KMS-11 (cell line): ENCODE results near the gene CPT1B.

Experiments
- H2AFZ ChIP-seq: fragments of 200-600 bp; sonication (generic); 2 replicates; pipeline ENCODE4 v1.6.1; 2016; ENCODE audit warnings: antibody characterized with exemption, mixed run types, low read depth
- H3K27ac ChIP-seq: fragments of 200-600 bp; sonication (generic); 2 replicates; pipeline ENCODE4 v1.6.1; 2016; ENCODE audit warnings: mild to moderate bottlenecking, mixed run types
- H3K27me3 ChIP-seq: fragments of 200-600 bp; sonication (generic); 2 replicates; pipeline ENCODE4 v1.6.1; 2017; ENCODE audit warnings: mild to moderate bottlenecking, low read depth, mixed run types, moderate library complexity; ENCODE audit not compliant: insufficient read depth
- H3K36me3 ChIP-seq: fragments of 200-600 bp; sonication (generic); 2 replicates; pipeline ENCODE4 v1.6.1; 2017; ENCODE audit warnings: mild to moderate bottlenecking, mixed run types; ENCODE audit not compliant: insufficient read depth
- H3K4me1 ChIP-seq: fragments of 200-600 bp; sonication (generic); 2 replicates; pipeline ENCODE4 v1.6.1; 2016; ENCODE audit warnings: mild to moderate bottlenecking, low read depth, mixed run types; ENCODE audit not compliant: poor library complexity, severe bottlenecking
- H3K4me2 ChIP-seq: fragments of 200-600 bp; sonication (generic); 2 replicates; pipeline ENCODE4 v1.7.0; 2016; ENCODE audit warnings: mild to moderate bottlenecking, mixed run types
- H3K4me3 ChIP-seq: fragments of 200-600 bp; sonication (generic); IDR thresholded peaks from 2 replicates; pipeline ENCODE4 v1.6.1; 2017; ENCODE audit warnings: low read depth, low read length, mixed read lengths; ENCODE audit not compliant: insufficient read depth
- H3K79me2 ChIP-seq: fragments of 200-600 bp; sonication (generic); 2 replicates; pipeline ENCODE4 v1.6.1; 2016; ENCODE audit warnings: low read depth, mixed run types; ENCODE audit not compliant: insufficient read depth
- H3K9ac ChIP-seq: fragments of 200-600 bp; sonication (generic); 2 replicates; pipeline ENCODE4 v1.6.1; 2016; ENCODE audit warnings: mild to moderate bottlenecking, mixed run types
- H4K20me1 ChIP-seq: fragments of 200-600 bp; sonication (generic); 2 replicates; pipeline ENCODE4 v1.6.1; 2016; ENCODE audit warnings: mild to moderate bottlenecking, mixed run types; ENCODE audit not compliant: insufficient read depth
- CTCF ChIP-seq: fragments of 200-600 bp; sonication (generic); conservative IDR thresholded peaks from 2 replicates; pipeline ENCODE4 v1.6.1; 2017; ENCODE audit warnings: low read depth, mild to moderate bottlenecking, antibody characterized with exemption, low read length, moderate library complexity, mixed read lengths

CPT1B gene

GRCh38 chr22:50604256-50605001 is 26.2 kb upstream of the CPT1B start:
- no peaks in the 10 kb centered on the region for H4K20me1 ChIP-seq
- H3K36me3 ChIP-seq, result no peaks in the 10 kb centered on the region
- no peak overlapping the region for H2AFZ ChIP-seq
- H3K79me2 ChIP-seq, result no peaks in the 10 kb centered on the region
- no peaks in the 10 kb centered on the region for H3K4me1 ChIP-seq
- no peak for TF ChIP-seq CTCF
- H3K27me3 ChIP-seq, result peaks cover 48% of the 10 kb centered on the region
- H3K4me2 ChIP-seq, result no peak overlapping the region
- H3K27ac ChIP-seq, result no peak overlapping the region
- no peak overlapping the region for H3K4me3 ChIP-seq
- no peak overlapping the region for H3K9ac ChIP-seq

- TF ChIP-seq CTCF, result no peak
- Histone ChIP-seq H3K9ac (no peak overlapping the region), H3K79me2 (no peaks in the 10 kb centered on the region), H3K4me2 (no peak overlapping the region), H3K4me1 (no peaks in the 10 kb centered on the region), H3K27me3 (peaks cover 42% of the 10 kb centered on the region), H2AFZ (no peak overlapping the region), H4K20me1 (no peaks in the 10 kb centered on the region), H3K27ac (no peak overlapping the region), H3K36me3 (no peaks in the 10 kb centered on the region), H3K4me3 (no peak overlapping the region)
Observed at GRCh38 chr22:50603511-50604255, 25.5 kb upstream of the CPT1B start.

- no peak overlapping the region for H3K27ac ChIP-seq
- peaks cover 34% of the 10 kb centered on the region for H3K27me3 ChIP-seq
- TF ChIP-seq CTCF, result no peak
- H3K36me3 ChIP-seq, result no peaks in the 10 kb centered on the region
- H4K20me1 ChIP-seq, result no peaks in the 10 kb centered on the region
- no peaks in the 10 kb centered on the region for H3K79me2 ChIP-seq
- H3K4me2 ChIP-seq, result no peak overlapping the region
- H3K9ac ChIP-seq, result no peak overlapping the region
- no peaks in the 10 kb centered on the region for H3K4me1 ChIP-seq
- no peak overlapping the region for H3K4me3 ChIP-seq
- H2AFZ ChIP-seq, result no peak overlapping the region
Observed at GRCh38 chr22:50602338-50602700, 24.1 kb upstream of the CPT1B start.

GRCh38 chr22:50601669-50602337 is 23.6 kb upstream of the CPT1B start:
- TF ChIP-seq CTCF, result no peak
- no peak overlapping the region for H3K4me2 ChIP-seq
- no peak overlapping the region for H3K4me3 ChIP-seq
- H3K79me2 ChIP-seq, result no peaks in the 10 kb centered on the region
- no peak overlapping the region for H3K27ac ChIP-seq
- no peaks in the 10 kb centered on the region for H3K4me1 ChIP-seq
- H3K9ac ChIP-seq, result no peak overlapping the region
- H2AFZ ChIP-seq, result no peak overlapping the region
- H3K36me3 ChIP-seq, result no peaks in the 10 kb centered on the region
- no peaks in the 10 kb centered on the region for H4K20me1 ChIP-seq
- H3K27me3 ChIP-seq, result peaks cover 29% of the 10 kb centered on the region
